ENCODE results near the gene MEIS1. TPM values are rescaled to one million over a fixed set of nuclear protein-coding genes. Genes with fewer than 3 reads are reported as not detected.

The MEIS1 gene
- total and polyA plus RNA-seq, 11 donors, result 12.9 to 55.7 (median 41.8) TPM

DNA sequence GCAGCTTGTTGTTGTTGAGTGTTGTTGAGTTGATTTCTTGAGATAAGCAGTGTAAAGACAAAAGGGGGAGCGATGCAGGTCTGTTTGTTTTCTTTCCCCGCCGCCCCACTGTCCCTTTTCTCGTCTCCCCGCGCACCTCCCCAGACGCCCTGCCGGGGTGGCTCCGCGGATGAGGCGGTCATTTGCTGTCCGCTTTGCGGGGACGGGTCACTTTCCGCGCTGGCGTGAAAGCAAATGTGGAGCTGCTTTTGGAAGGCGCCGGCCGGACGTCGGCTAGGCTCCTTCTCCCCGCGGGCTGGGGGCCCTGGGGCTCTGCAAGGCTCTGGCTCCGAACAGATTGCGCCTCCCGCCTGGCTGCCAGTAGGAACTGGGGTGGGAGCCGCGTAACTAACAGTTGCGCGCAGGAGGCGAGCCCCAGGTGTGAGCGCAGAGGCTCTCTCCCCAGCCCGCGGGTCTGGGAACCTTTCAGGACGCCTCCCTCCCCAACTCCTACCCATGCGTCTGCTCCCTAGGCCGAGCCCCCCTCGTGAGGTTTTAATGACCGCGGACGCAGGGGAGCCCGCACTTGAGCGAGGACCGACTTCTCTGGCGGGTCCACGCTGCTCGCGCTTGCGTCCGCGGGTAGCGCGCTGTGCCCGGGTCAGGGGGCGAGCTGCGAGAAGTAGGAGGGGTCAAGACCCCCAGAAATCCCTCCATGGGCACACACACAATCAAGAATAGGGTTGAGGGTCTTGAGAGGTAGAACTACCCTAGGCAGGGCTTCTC is 146.6 kb downstream of the MEIS1 start:
- intact Hi-C loops (cut with DNase I), result loop anchor here in 5 of 10 donors (10.0 kb wide), 2 partner anchors 893 to 1263 kb away; no protein-coding TSS in a partner anchor
- no peak for DNase-seq
- peaks cover 49 to 100% (median 80%) of the 10 kb centered on the region in 9 donors for H3K27me3 ChIP-seq

GRCh38 chr2:66582104-66582986 is 147.4 kb downstream of the MEIS1 start:
- H3K27ac ChIP-seq, result peak overlapping the region in 1 of 12 donors; percentile 97
- no peak overlapping the region for H3K4me3 ChIP-seq
- ATAC-seq (no peak), DNase-seq (no peak)
- peaks cover 45 to 99% (median 75%) of the 10 kb centered on the region in 9 donors for H3K27me3 ChIP-seq
- intact Hi-C loops (cut with DNase I), result loop anchor here in 5 of 10 donors (10.0 kb wide), 2 partner anchors 892 to 1262 kb away; no protein-coding TSS in a partner anchor
- peaks cover 0 to 20% (median 4%) of the 10 kb centered on the region in 12 donors for H3K4me1 ChIP-seq
- 16 to 29% (median 24%) methylated on average over 36 of the region's 36 CpGs for WGBS, 4 donors
- H3K36me3 ChIP-seq, result no peaks in the 10 kb centered on the region
- TF ChIP-seq POLR2A (IDR thresholded peaks at IDR 0.05), result no peak
- TF ChIP-seq, protein P1, sequence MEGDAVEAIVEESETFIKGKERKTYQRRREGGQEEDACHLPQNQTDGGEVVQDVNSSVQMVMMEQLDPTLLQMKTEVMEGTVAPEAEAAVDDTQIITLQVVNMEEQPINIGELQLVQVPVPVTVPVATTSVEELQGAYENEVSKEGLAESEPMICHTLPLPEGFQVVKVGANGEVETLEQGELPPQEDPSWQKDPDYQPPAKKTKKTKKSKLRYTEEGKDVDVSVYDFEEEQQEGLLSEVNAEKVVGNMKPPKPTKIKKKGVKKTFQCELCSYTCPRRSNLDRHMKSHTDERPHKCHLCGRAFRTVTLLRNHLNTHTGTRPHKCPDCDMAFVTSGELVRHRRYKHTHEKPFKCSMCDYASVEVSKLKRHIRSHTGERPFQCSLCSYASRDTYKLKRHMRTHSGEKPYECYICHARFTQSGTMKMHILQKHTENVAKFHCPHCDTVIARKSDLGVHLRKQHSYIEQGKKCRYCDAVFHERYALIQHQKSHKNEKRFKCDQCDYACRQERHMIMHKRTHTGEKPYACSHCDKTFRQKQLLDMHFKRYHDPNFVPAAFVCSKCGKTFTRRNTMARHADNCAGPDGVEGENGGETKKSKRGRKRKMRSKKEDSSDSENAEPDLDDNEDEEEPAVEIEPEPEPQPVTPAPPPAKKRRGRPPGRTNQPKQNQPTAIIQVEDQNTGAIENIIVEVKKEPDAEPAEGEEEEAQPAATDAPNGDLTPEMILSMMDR (IDR thresholded peaks at IDR 0.05), result no peak
- H3K9me3 ChIP-seq, result no peaks in the 10 kb centered on the region

More for the DNA sequence above, 146.6 kb downstream of the MEIS1 start:
- Histone ChIP-seq H3K36me3 (no peaks in the 10 kb centered on the region), H3K4me1 (peaks cover 0 to 29% (median 12%) of the 10 kb centered on the region in 12 donors), H3K4me3 (no peak overlapping the region), H3K9me3 (no peaks in the 10 kb centered on the region), H3K27ac (peak overlapping the region in 1 of 12 donors; percentile 97)
- WGBS, 4 donors, result 4 to 7% (median 5%) methylated on average over 35 to 57 of the region's 57 CpGs
- TF ChIP-seq, protein P1 (IDR thresholded peaks at IDR 0.05), result no peak
- TF ChIP-seq POLR2A (IDR thresholded peaks at IDR 0.05), result no peak
- peak in 2 of 4 donors; percentile 19 to 20 for ATAC-seq

GRCh38 chr2:66582987-66583880 is 148.3 kb downstream of the MEIS1 start:
- DNase-seq (no peak), ATAC-seq (no peak)
- intact Hi-C loops (cut with DNase I), result loop anchor here in 5 of 10 donors (10.0 kb wide), 2 partner anchors 892 to 1262 kb away; no protein-coding TSS in a partner anchor
- Histone ChIP-seq H3K4me1 (peaks cover 0 to 14% (median 0%) of the 10 kb centered on the region in 12 donors), H3K27ac (peak overlapping the region in 1 of 12 donors; percentile 97), H3K4me3 (no peak overlapping the region), H3K9me3 (no peaks in the 10 kb centered on the region), H3K27me3 (peaks cover 37 to 93% (median 66%) of the 10 kb centered on the region in 9 donors), H3K36me3 (no peaks in the 10 kb centered on the region)
- TF ChIP-seq, protein P1 (IDR thresholded peaks at IDR 0.05), result no peak
- no peak for TF ChIP-seq POLR2A (IDR thresholded peaks at IDR 0.05)
- 30 to 42% (median 35%) methylated on average over 26 of the region's 26 CpGs for WGBS, 4 donors
